ENCODE measurements around the gene RYR2. TPM values are rescaled to one million over a fixed set of nuclear protein-coding genes. Genes with fewer than 3 reads are reported as not detected.

RYR2 gene
- total RNA-seq, 1 experiment from 2014 or later, result 3.4 TPM

GRCh38 chr1:237478842-237479241 lies 436.9 kb downstream of the RYR2 start:
- Histone ChIP-seq H3K9ac (ENCODE audit: extremely low read depth, insufficient read length, low read length) (no peak overlapping the region), H4K20me1 (ENCODE audit: control insufficient read depth, insufficient read depth, insufficient read length) (no peaks in the 10 kb centered on the region), H2BK20ac (ENCODE audit: low read depth, low read length, poor library complexity, severe bottlenecking) (no peak overlapping the region), H3K4me2 (ENCODE audit: insufficient read depth, insufficient read length, low read length) (no peak overlapping the region), H2AFZ (ENCODE audit: low read length) (no peak overlapping the region), H3K27ac (ENCODE audit: insufficient read length, low read depth, low read length) (no peak overlapping the region), H4K91ac (ENCODE audit: insufficient read length, low read depth, low read length) (no peak overlapping the region), H3K56ac (ENCODE audit: insufficient read length, low read depth, low read length) (no peak overlapping the region), H3K23ac (ENCODE audit: insufficient read length, low read depth, low read length) (no peak overlapping the region), H3K79me1 (ENCODE audit: insufficient read depth, low read depth, low read length, poor library complexity, severe bottlenecking) (no peaks in the 10 kb centered on the region), H3K4me1 (ENCODE audit: insufficient read depth, low read length) (no peaks in the 10 kb centered on the region), H3K23me2 (ENCODE audit: insufficient read length, low read depth, low read length, poor library complexity, severe bottlenecking) (no peaks in the 10 kb centered on the region), H2AK5ac (ENCODE audit: insufficient read length, low read length) (no peak overlapping the region), H2BK5ac (ENCODE audit: insufficient read length, low read length) (no peak overlapping the region), H3K14ac (ENCODE audit: insufficient read depth, low read length) (no peak overlapping the region), H3T11ph (ENCODE audit: low read length) (no peak overlapping the region), H2BK15ac (ENCODE audit: low read depth, low read length) (no peak overlapping the region), H3K18ac (ENCODE audit: insufficient read length, low read depth, low read length) (no peak overlapping the region), H2BK12ac (ENCODE audit: insufficient read length, low read depth, low read length) (no peak overlapping the region), H4K8ac (replicated peaks; ENCODE audit: insufficient read length, low read depth, low read length) (no peak overlapping the region), H3K9me3 (ENCODE audit: control insufficient read depth, low read depth, low read length) (no peaks in the 10 kb centered on the region), H3K79me2 (ENCODE audit: insufficient read depth, low read length) (no peaks in the 10 kb centered on the region), H3K27me3 (ENCODE audit: insufficient read depth, low read length) (no peaks in the 10 kb centered on the region), H2BK120ac (ENCODE audit: low read depth, low read length, poor library complexity, severe bottlenecking) (no peak overlapping the region), H4K5ac (ENCODE audit: insufficient read length, low read depth, low read length) (no peak overlapping the region), H3K4ac (ENCODE audit: low read depth, low read length) (no peak overlapping the region)
- Mint-ChIP-seq H3K27ac (no peak overlapping the region), H3K4me3 (no peak overlapping the region), H3K27me3 (ENCODE audit: low read depth) (no peaks in the 10 kb centered on the region), H3K36me3 (ENCODE audit: insufficient read depth in 1 of 3, low read depth in 3 of 3) (no peaks in the 10 kb centered on the region), H3K4me1 (no peaks in the 10 kb centered on the region), H3K9me3 (no peaks in the 10 kb centered on the region)
- TF ChIP-seq CTCF (conservative IDR thresholded peaks at IDR 0.05), result no peak
- WGBS (ENCODE audit: extremely low coverage, insufficient read length, low lambda C conversion rate), result no CpG with 5 or more reads among the region's 3 CpGs
- no peak for DNase-seq
